ENCODE results near the gene ATF2. TPM values are rescaled to one million over a fixed set of nuclear protein-coding genes. Genes with fewer than 3 reads are reported as not detected.

Gene ATF2
- total and polyA plus RNA-seq, 9 of the 15 experiments (the other 6 are each of a cell fraction or from before 2014, with no cell fraction given), result 24.2 to 111 (median 45.9) TPM

GRCh38 chr2:175123254-175123653 is 44.7 kb downstream of the ATF2 start (continued):
- TF ChIP-seq IRF9 (tag; IDR thresholded peaks at IDR 0.05) (no peak), MAFF (IDR thresholded peaks at IDR 0.05; ENCODE audit: low read length) (peak; percentile 33; the same call in 1 of the 2 replicates), CHD1 (IDR thresholded peaks at IDR 0.05; ENCODE audit: low read length) (no peak), TEAD2 (tag; IDR thresholded peaks at IDR 0.05) (no peak), CREB3 (tag; conservative IDR thresholded peaks at IDR 0.05; ENCODE audit: low read depth) (no peak), ZSCAN32 (CRISPR knock-in tag; IDR thresholded peaks at IDR 0.05) (no peak), IFI16 (CRISPR knock-in tag; IDR thresholded peaks at IDR 0.05) (no peak), ZNF316 (IDR thresholded peaks at IDR 0.05) (peak; percentile 79), TAF7 (tag; IDR thresholded peaks at IDR 0.05) (no peak), RBFOX2 (IDR thresholded peaks at IDR 0.05; ENCODE audit: low read depth, low read length) (no peak)
- TF ChIP-seq, protein P1, sequence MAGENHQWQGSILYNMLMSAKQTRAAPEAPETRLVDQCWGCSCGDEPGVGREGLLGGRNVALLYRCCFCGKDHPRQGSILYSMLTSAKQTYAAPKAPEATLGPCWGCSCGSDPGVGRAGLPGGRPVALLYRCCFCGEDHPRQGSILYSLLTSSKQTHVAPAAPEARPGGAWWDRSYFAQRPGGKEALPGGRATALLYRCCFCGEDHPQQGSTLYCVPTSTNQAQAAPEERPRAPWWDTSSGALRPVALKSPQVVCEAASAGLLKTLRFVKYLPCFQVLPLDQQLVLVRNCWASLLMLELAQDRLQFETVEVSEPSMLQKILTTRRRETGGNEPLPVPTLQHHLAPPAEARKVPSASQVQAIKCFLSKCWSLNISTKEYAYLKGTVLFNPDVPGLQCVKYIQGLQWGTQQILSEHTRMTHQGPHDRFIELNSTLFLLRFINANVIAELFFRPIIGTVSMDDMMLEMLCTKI (IDR thresholded peaks at IDR 0.05; ENCODE audit: partially characterized antibody), result no peak
